ENCODE results near the gene TOM1L1. TPM values are rescaled to one million over a fixed set of nuclear protein-coding genes. Genes with fewer than 3 reads are reported as not detected.

TOM1L1 gene
- total RNA-seq, 1 donor from 2014 or later, result 33.6 TPM

DNA sequence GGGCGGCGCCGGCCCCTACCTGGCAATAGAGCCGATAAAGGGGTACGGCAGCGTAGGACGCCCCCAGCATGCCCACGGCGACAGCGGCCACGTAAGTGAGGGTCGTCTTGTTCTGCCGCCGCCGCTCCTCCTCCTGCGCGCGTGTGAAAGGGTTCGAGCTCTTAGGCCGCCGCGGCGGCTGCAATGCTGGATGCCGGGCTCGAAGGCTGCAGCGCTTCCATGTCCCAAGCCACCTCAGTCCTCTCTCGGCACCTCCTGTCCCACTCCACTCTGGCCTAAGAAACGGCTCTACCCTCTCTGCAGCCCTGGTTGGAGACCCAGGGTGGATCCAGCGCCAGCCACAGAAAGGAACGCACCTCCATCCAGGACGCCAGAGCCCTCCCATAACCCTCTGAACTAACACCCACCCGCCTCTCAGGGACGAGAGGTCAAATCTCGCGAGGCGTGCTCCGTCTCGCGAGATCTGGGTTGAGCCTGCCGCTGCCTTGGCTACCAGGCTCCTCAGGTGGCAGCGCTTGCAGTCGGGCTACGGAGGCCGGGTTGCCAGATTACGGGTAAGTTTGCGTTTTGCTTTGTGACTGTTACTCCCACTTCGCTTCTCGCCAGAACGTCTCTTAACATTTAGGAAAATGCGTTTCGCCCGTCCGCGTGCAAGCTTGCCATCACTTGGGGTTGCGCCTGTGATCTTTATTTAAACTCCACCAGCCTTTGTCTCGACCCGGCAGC is 67.8 kb downstream of the TOM1L1 start, which contains the start of the genes COX11 and STXBP4:
Gene COX11, minus strand, starts transcription at position 393 of the 726 bp plus-strand sequence. Its CDS starts 8 bp downstream, at position 385.
Gene STXBP4, plus strand, starts transcription at position 504 of the 726 bp plus-strand sequence. CDS start 17,455 bp downstream, outside the sequence.
- ATAC-seq, result peak; percentile 97
- Histone ChIP-seq H3K36me3 (peaks cover 12% of the 10 kb centered on the region), H3K4me3 (peak within 1 kb of the TSS; percentile 92), H3K4me1 (peaks cover 26% of the 10 kb centered on the region), H3K27ac (peak within 1 kb of the TSS; percentile 84), H3K9me3 (no peaks in the 10 kb centered on the region), H3K27me3 (no peaks in the 10 kb centered on the region)
- intact Hi-C loops (cut with DNase I), result no loop called here
- DNase-seq, result peak; percentile 97
- TF ChIP-seq, protein P1, sequence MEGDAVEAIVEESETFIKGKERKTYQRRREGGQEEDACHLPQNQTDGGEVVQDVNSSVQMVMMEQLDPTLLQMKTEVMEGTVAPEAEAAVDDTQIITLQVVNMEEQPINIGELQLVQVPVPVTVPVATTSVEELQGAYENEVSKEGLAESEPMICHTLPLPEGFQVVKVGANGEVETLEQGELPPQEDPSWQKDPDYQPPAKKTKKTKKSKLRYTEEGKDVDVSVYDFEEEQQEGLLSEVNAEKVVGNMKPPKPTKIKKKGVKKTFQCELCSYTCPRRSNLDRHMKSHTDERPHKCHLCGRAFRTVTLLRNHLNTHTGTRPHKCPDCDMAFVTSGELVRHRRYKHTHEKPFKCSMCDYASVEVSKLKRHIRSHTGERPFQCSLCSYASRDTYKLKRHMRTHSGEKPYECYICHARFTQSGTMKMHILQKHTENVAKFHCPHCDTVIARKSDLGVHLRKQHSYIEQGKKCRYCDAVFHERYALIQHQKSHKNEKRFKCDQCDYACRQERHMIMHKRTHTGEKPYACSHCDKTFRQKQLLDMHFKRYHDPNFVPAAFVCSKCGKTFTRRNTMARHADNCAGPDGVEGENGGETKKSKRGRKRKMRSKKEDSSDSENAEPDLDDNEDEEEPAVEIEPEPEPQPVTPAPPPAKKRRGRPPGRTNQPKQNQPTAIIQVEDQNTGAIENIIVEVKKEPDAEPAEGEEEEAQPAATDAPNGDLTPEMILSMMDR (IDR thresholded peaks at IDR 0.05), result peak; percentile 48

DNA sequence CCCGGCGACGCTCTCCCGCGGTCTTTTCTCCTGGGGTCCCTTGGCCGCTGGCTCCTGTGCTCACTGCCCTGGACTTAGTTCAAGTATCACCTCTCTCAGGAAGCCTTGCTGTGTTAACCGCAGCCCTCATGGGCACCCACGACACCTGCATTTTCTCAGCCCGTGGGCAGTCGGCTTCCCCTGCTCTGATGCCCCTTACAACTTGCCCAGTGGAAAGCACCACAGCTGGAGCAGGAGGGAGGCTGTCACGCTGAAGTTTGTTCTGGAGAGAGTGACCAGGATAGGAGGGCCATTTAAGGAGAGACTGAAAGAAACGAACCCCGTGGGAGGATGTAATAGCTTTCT is 68.3 kb downstream of the TOM1L1 start:
- no peak for DNase-seq
- H3K4me3 ChIP-seq, result peak overlapping the region; percentile 92

DNA sequence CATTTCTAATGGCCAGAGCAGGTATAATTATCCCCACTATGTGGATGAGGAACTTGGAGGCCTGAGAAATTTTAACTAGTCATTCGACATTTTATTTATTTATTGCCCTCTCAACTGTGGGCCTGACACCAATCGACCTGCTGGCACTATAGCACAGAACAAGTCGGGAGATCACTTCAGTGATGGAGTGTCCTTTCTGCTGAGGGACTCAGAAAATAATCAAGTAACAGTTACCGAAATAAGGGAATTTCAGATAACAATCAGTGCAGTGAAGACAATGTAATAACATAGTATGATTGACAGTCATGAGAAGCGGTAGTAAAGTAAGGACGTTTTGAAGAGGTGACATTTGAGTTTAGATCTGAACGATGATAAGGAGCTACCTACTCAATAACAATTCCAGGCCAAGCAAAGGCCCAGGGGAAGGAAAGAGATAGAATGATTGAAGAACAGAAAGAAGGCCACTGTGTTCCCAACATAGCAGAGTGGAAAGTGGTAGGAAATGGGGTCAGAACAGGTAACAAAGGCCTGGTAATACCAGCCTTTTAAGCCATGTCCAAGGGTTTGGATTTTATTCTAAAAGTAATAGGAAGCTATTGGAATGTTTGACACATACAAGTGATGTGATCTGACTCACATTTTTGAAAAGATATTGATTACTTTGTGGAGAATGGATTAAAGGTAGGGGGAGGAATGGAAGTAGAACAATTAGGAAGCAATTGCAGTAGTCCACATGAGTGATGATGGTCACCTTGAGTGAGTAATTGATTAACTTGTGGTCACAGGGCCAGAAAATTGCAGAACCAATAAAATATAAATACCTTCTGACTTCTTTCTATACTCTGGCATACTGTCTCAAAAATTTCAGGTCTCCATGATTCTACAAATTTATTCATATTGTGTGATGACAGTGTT is 69.3 kb downstream of the TOM1L1 start:
- Histone ChIP-seq H3K9me3 (no peaks in the 10 kb centered on the region), H3K27ac (peak overlapping the region; percentile 84), H3K4me3 (peak overlapping the region; percentile 92), H3K36me3 (no peaks in the 10 kb centered on the region), H3K27me3 (no peaks in the 10 kb centered on the region), H3K4me1 (peaks cover 26% of the 10 kb centered on the region)
- ATAC-seq (no peak), DNase-seq (no peak)
- TF ChIP-seq, protein P1 (IDR thresholded peaks at IDR 0.05), result no peak
- intact Hi-C loops (cut with DNase I), result no loop called here

More for the DNA sequence above, 68.3 kb downstream of the TOM1L1 start:
- TF ChIP-seq, protein P1 (IDR thresholded peaks at IDR 0.05), result no peak
- peak overlapping the region; percentile 84 for H3K27ac ChIP-seq
- intact Hi-C loops (cut with DNase I), result no loop called here
- no peaks in the 10 kb centered on the region for H3K9me3 ChIP-seq
- H3K36me3 ChIP-seq, result peaks cover 6% of the 10 kb centered on the region
- ATAC-seq, result peak; percentile 49
- no peaks in the 10 kb centered on the region for H3K27me3 ChIP-seq
- peaks cover 26% of the 10 kb centered on the region for H3K4me1 ChIP-seq

DNA sequence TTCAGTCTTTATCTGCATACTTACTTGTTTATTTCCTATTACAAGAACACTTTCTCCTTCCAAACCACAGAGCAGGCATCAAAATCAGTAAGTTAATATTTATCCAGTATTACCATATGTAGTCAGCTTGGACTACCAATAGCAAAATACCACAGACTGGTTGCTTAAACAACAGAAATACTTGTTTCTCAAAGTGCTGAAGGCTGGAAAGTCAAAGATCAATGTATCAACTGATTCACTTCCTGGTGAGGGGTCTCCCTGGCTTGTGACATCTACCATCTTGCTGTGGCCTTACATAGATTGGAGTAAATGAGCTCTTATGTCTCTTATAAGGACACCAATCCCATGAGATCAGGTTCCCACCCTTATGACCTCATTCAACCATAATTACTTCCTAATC is 70.5 kb downstream of the TOM1L1 start:
- Histone ChIP-seq H3K9me3 (no peaks in the 10 kb centered on the region), H3K27ac (no peak overlapping the region), H3K4me1 (peaks cover 26% of the 10 kb centered on the region), H3K4me3 (no peak overlapping the region), H3K36me3 (no peaks in the 10 kb centered on the region), H3K27me3 (no peaks in the 10 kb centered on the region)
- TF ChIP-seq, protein P1 (IDR thresholded peaks at IDR 0.05), result no peak
- ATAC-seq, result no peak
- DNase-seq, result no peak
- intact Hi-C loops (cut with DNase I), result no loop called here

DNA sequence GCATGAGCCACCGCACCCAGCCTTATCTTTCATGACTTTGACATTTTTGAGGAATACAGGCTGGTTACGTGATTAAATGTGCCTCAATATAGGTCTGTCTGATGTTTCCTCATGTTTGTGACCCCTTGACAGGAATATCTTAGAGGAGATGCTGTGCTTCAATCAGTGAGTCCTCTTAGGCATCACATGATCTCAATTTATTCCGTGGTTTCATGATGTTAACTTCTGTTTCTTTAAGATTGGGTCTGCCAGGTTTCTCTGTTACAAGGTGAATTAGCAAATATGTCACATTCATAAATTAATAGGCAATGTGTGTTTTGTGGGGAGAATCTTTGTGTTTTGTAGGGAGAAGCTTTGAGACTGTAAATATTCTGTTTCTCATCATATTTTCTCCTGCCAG is 71.2 kb downstream of the TOM1L1 start:
- Histone ChIP-seq H3K27ac (no peak overlapping the region), H3K4me3 (no peak overlapping the region), H3K9me3 (no peaks in the 10 kb centered on the region), H3K4me1 (peaks cover 18% of the 10 kb centered on the region), H3K36me3 (no peaks in the 10 kb centered on the region), H3K27me3 (no peaks in the 10 kb centered on the region)
- intact Hi-C loops (cut with DNase I), result no loop called here
- ATAC-seq (no peak), DNase-seq (no peak)
- TF ChIP-seq, protein P1 (IDR thresholded peaks at IDR 0.05), result no peak
